DMS153 (cell line): Measurements from ENCODE around the gene IGF1.
"Not testable (repeated sequence)": the region's sequence is repeated elsewhere in the genome, so short reads cannot be mapped to it uniquely, and the experiment has no call there.

Experiments used
- DNase-seq: peaks from one replicate; lab custom pipeline; 2025; lab: John Stamatoyannopoulos, UW

The IGF1 gene

DNA sequence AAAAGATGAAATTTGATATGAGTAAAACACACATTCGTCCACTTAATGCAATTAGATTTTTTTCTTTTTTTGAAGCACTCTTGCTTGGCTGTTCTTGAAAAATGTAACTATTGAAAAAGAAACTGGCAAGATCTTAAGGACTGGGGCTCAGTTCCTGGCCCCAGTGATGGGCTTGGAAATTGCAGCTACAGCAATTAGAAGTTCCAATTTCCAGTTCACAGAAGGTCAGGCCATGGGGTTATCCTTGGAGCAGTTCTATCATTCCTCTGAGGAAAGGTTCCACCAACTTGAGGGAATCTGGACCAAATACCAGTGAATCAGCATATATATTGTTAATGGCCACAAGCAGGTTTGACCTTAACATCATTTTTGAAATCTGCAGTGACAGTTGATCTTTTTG is 18.9 kb downstream of the IGF1 start:
- no peak for DNase-seq

GRCh38 chr12:102459314-102459713 is 21.0 kb downstream of the IGF1 start:
- DNase-seq = no peak

- DNase-seq = no peak
These were observed 25.3 kb downstream of the IGF1 start for GRCh38 chr12:102454808-102455760.

DNA sequence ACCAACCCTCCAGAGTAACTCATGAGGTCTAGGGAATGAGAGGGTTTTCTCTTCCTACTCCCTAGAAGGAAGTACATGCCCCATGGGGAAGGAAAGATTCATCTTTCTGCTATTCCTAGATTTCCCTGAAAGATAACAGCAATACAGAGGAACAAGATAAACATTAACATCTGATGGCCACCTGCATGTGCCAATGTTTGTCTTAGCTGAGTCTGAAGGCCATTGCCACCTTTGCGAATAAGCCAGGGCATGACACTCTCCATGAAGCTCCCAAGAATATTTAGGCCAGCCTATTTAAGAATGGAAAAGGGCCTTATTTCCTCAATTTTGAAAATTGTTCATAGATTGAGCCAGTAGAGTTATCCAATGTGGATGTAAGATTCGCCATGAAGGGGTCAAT is 26.0 kb downstream of the IGF1 start:
- DNase-seq = no peak

DNA sequence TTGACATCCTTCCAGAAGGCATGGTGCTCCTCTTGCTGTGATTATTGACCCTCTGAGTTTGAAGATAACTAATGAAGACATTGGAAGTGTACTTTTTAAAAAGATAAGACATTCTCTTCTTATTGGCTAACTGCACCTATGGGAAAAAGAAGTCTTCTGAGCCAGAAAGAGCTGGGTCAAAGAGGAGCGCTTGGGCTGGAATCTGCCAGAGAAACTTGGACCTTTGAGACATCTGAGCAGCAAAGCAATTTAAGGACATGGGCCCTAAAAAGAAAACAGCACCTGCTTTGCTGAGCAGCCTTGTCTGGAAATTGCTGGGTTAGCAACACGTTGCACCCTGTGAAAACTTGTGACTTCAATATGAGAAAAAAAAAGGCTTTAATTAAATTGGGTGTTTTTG is 27.8 kb downstream of the IGF1 start:
- no peak for DNase-seq

GRCh38 chr12:102449018-102449417 is 31.3 kb downstream of the IGF1 start:
- not testable (repeated sequence) for DNase-seq

DNA sequence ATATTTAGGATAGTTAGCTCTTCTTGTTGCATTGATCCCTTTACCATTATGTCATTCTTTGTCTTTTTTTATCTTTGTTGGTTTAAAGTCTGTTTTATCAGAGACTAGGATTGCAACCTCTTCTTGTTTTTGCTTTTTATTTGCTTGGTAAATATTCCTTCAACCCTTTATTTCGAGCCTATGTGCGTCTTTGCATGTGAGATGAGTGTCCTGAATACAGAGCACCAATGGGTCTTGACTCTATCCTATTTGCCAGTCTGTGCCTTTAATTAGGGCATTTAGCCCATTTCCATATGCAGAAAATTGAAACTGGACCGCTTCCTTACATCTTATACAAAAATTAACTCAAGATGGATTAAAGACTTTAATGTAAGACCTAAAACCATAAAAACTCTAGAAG is 32.9 kb downstream of the IGF1 start:
- not testable (repeated sequence) for DNase-seq

DNA sequence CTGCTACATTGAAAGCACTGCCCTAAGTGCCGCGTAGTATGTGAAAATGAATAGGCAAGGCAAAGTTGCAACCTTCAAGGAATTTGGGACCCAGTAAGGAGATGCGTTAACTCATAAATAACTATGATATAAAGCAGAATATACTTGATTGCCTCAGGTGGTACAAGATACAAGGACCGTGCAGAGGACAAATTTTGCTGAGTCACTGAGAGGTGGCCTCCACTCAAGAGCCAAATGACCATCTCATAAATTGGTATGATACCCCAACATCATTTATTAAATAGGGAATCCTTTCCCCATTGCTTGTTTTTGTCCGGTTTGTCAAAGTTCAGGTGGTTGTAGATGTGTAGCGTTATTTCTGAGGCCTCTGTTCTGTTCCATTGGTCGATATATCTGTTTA is 35.7 kb downstream of the IGF1 start:
- no peak for DNase-seq

- no peak for DNase-seq
These were observed 36.3 kb downstream of the IGF1 start for GRCh38 chr12:102444093-102444492.

DNA sequence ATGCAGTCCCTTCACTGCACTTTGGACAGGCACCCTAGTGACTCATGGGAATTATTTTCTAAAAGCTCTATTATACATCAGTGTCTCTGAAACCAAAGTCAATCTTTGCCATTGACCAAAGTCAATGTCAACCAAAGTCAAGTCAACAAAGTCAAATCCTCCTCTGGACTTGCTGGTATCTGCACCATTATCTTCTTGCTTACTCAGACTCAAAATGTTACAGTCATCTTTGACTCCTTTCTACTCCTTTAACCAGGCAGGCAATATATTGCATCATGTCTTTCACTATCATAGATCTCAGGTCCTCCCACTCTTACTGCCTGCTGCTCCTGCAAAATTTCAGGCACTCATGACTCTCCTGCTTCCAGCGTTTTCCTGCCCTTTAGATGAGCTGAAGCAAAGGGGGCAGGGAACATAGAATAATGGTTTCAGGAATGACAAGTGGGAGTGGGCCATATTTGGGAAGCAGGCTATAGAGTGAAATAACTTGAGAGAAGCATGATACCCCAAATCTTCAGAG is 39.2 kb downstream of the IGF1 start:
- DNase-seq = no peak

DNA sequence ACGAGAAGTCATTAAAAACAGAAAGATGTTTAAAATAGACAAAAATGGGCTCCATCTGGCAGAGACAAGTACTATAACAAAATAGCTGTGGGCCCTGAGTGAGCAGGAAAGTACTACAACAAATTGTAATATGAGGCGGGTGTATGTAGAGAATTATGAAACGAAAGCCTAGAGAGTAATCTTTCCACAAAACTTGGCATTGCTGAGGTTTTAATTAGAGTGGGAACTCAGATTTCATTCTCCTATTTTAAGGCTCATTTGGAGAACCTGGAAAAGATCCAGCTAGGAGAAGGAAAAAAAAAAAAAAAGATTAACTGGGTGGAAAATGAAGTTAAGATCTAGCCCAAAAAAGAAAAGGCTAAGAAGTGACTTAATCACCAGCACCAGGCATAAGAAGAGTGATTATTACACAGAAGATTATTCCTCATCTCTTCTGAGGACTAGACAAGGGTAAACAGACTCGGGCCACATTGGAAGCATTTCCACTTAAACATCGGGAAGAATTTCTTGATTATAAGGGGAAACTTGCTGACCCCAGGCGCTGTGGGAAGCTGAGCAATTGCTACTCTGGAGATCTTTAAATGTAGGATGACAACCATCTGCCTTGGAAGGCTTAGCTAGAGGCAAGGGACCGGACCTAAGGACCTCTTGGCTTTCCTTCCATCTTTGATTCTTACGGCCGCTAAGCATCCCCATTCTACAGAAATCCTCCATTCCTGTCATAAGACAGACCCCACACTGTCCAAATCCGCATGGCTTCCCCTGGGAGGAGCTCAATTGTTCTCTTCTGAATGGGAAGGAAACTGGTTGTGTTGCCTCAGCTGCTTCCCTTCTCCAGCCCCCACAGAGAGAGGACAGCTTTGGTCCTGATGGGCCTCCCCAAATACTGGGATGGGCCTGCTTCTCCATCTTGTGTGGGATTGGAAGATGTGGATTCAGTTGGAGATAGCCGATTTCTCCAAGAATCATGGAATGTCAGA is 40.6 kb downstream of the IGF1 start:
- DNase-seq = no peak

- DNase-seq = no peak
These were observed 41.5 kb downstream of the IGF1 start for GRCh38 chr12:102438827-102439210.

- DNase-seq = no peak
These were observed 42.1 kb downstream of the IGF1 start for GRCh38 chr12:102438047-102438826.

- no peak for DNase-seq
These were observed 42.9 kb downstream of the IGF1 start for GRCh38 chr12:102437511-102437910.

DNA sequence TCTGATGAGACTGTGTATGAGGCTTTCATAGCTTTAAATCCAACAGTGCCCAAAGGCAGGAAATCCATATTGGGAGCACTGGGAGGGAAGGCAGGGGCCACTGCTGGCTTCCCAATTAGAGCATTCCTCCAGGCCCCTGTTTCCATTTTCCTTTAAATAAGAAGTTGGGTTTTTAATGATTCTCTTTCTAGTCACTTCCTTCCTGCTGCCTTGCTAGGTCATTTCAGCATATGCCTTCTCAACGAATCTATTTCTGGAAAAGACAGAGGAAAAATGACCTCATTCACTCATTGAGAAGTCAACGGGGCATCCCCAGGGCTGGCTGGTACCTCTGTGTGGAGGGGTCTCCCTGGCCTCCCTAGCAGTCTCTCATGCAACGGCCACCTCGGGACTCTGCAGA is 43.5 kb downstream of the IGF1 start:
- no peak for DNase-seq

DNA sequence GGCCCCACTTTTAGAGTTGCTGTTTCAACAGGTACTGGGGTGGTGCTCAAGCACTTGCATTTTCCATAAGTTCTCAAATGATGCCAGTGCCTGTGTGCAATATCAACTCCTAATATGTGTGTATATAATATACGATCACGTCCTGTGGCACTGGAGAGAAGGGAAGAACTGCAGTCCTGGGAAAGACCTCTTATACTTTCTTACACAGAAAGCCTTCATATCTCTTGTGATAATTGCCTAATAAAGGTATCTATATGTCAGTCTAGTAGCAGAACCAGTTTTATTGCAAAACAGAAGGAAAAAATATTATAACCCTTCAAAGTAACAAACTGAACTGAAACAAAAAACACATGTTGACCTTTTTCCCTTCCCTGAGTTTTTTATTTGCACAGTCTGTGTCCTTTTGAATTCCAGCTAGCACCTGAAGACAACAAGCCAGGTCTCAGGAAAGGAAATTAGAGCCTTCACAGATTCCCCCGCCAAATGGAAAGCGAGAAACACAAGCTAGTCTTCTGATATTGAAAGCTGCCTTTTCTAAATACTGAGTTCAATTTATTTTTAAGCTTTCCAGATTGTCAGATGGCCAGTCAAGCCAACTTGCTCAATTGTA is 44.4 kb downstream of the IGF1 start:
- DNase-seq = no peak

GRCh38 chr12:102433304-102433703 is 47.1 kb downstream of the IGF1 start:
- no peak for DNase-seq

- DNase-seq = no peak
These were observed 49.7 kb downstream of the IGF1 start for GRCh38 chr12:102430661-102431060.

GRCh38 chr12:102429211-102430154 is 50.9 kb downstream of the IGF1 start:
- no peak for DNase-seq

GRCh38 chr12:102427543-102427941 is 52.8 kb downstream of the IGF1 start:
- no peak for DNase-seq
